NCI-H2171 treated with DMSO at 0.1 percent for 48 hours (cell line): Measurements from ENCODE around the gene GABRG3.
"Not testable (repeated sequence)": the region's sequence is repeated elsewhere in the genome, so short reads cannot be mapped to it uniquely, and the experiment has no call there.

Experiments used
- DNase-seq: peaks from one replicate; lab custom pipeline; 2025; lab: John Stamatoyannopoulos, UW

Gene GABRG3

DNA sequence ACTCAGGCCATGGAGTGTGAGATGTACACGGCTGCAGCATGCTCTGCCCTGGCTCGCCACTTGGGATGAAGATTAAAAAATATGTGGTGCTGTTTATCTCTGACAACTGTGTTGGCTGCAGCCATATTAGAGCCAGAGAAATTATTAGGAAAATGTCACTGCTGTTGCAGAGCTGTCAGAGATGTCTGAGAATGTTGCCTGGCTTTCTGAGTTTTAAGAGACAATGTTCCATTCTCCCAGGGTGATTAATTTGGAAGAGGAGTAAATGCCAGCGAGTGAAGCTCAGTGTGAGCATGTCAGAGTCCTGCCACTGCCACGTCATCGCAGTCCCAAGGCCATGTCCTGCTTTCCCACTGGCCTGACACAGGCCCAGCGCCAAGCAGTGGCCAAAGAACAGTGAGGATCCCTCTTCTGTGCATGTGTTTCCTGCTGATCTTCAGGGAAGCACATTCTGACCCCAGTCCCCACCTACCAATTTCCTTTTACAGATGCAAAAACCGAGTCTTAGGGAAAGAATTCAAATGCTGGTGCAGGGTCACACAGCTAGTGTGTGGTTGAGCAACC, 370.9 kb downstream of the GABRG3 start:
- no peak for DNase-seq

DNA sequence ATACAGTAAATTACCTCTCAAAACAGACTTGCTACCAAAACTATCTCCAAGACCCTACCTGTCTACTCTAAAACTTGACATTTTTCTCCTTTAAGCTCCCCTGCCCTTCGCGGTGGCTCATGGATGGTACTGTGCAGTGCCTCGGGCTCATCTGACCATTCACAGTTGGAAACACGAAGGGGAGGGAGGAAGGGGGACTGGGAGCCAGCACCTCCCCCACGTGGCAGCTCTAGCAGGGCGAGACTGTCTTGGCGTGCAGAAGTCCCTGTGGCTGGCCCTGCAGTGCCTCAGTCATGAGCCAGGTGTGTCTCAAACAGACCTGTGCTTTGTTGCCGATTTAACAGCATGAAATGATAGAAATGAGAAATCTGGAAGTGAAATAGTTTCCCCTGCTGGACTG, 372.0 kb downstream of the GABRG3 start:
- DNase-seq, result no peak

DNA sequence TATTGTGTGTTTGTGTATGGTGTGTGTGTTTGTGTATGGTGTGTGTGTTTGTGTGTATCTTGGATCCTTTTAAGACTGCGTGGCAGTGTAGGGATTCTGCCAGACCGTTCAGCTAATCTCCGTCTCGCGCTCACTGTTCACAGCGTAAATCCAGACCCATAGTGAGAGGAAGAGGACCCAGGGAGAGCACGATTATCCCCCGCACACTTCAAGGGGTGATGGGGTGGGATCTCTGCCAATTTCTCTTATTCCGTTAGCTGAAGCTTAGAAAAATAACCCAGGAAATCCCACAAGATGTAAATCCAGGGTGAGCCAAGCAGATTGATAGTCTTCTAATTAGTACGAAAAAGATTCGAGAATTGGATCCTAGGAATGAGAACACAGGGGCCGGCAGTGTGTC, 381.2 kb downstream of the GABRG3 start:
- no peak for DNase-seq

DNA sequence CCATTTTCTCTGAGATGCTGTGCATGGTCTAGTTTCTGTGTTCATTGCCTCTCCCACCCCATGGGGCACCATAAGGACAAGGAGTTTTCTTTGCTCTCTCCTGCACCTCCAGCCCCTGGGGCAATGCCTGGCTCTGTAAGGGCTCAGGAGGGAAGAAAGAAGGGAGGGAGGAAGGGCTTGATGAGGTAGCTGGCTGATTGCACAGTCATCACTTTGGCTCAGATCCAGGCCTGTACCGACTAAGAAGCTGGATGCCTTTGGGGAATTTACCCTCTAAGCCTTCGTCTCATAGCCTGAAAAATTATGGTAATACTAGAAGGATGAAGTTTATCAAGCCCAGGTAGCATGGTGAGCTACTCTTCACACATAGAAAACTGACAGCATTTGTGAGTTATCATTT, 382.9 kb downstream of the GABRG3 start:
- peak; percentile 79 for DNase-seq

DNA sequence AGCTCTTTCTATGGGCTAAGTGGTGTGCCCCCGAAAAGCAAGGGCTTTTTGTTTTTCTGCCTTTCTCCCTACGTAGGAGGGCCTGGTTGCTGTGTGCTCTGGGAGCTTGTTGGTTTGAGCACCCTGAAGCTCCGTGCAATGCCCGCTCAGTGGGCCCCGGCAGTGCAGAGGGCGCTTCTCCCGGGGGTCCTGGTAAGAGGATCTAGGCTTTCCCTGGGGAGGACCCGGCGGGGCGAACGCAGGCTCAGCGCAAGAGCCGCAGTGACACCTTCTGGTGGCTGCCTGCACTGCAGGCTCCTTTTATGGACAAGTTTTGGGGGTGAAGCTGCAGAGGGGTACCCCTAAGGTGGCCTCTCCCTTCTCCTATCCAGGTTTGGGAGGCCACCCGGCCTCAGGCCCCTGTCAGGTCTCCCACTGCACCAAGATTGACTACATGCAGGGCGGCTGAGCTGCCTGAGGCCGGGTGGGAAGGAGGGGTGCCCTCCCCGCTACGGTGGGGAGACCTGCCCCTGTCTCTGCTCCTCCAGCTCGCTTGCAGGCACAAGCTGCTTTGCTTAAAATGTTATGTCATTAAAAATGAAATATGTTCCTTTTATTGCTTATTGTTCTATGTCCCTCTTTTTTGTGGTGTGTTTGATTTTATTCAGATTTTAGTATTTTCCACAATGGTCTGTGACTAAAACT, 387.9 kb downstream of the GABRG3 start:
- DNase-seq, result no peak

DNA sequence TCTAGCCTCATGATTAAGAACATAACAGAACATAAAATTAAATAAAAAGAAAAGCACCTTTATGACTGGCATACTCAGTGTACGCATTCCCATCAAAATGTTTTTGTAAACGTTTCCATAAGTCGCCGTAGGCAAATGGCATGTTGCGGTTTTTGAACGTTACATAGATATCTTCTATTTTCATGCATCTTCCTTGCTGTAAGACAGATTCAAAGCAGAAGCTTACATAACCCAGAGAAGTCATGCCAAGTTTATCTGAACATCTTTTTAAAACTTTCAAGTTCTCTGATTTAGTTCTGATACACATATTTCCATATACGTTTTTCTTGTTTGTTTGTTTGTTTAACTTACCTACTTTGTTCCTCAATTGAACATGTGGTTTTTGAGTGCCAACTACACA, 388.6 kb downstream of the GABRG3 start:
- DNase-seq, result no peak

DNA sequence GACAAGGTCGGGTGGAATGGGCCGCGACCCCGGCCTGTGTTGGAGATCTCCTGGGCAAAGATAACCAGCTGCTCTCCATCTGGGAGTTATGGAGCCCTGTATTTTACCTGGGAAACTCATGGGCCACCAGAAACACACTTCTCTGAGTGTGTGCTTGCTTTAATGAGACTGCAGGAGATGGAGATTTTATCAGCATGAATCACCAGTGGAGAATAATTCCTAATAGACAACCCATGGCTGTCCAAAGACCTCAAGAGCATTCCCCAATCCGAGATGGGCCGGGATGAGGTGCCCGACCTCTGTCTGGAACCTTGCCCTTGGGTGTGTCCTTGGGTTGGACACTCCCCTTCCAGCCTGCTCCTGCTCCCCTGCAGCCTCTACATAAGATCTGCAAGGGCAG, 389.3 kb downstream of the GABRG3 start:
- no peak for DNase-seq

DNA sequence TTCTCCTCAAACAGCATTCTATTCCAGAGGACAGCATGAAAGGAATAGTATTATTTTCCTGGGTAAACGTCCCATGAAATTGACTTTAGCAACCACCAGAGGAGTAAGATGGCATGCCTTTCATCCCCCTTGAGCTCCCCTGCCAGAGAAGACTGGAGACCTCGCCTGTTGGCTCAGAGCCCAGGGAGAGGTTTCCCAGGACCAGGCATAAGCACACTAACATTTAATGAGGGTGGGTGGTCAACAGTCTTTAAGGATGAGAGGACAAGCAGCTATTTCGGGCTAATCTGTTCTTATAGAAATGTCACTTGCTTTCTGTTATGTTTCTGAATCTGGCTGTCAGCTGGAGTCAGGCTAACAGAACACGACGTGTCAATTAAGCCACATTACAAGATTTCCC, 390.5 kb downstream of the GABRG3 start:
- no peak for DNase-seq

DNA sequence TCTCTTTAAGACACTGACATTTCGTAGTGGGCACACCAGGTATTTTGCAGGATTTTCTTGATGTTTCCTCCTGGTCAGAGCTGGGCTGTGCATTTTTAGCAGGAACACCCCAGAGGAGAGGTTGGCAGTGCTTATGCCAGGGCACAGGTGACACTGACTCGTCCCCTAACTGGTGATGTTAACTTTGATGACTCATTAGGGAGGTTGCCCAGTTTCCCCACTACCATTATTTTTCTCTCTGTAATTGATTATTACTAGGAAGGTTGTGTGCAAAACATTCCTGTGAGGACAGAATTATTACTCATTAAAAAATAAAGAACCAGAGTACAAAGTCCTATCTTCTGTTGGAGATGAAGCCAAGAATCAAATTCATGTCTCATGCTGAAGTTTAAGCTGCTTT, 394.5 kb downstream of the GABRG3 start:
- no peak for DNase-seq

DNA sequence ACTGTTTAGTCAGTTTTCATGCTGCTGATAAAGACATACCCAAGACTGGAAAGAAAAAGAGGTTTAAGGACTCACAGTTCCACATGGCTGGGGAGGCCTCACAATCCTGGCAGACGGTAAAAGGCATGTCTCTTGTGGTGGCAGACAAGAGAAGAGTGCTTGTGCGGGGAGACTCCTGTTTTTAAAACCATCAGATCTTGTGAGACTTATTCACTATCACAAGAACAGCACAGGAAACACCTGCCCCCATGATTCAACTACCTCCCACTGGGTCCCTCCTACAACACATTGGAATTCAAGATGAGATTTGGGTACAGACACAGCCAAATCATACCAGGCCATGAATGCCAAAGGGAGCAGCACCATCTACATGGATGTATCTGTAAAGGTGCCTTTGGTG, 406.4 kb downstream of the GABRG3 start:
- not testable (repeated sequence) for DNase-seq

DNA sequence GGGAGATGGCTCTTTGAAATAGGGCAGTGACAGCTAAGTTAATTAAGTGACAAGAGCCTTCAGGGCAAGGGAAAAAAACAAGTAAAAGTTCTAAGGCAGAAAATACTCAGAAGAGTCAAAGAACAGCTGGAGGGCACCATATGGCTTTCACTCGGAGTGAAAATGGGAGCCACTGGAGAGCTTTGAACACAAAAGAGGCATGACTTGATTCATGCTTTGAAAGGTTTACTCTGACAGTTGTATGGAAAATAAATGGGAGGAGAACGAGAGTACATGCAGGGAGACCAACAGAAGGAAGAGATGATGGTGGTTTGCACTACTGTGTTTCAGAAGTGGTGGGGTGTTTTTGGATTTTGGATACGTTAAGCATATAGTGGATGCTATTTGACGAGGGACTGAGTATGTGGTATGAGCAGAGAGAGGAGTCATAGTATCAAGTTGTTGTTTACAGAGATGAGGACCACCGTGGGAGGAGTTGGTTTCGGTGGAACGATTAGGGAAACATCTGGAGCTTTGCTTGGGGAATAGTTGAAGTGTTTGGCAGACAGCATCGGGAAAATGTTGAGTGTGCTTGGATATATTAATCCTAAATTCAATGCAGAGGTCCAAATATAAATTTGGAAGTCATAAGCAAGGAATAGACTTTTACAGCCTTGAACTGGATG, 411.5 kb downstream of the GABRG3 start:
- DNase-seq, result peak; percentile 89

DNA sequence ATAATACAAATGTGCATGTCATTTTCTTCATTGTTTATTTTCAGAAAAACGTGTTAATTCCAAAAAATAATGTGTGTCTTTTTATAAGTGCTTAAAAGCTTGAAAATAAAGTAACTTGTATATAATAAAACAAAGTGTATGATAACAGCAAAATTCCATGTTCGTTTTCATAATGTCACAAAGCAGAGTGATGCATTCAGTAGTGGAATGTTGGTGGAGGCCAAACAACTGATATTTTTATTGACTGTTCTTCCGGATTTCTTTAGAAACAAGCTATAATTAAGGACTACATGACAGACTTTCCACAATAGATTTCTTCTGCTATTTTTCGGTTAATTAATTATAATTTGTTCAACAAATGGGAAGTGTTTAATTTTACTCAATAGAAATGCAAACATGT, 412.7 kb downstream of the GABRG3 start:
- DNase-seq, result no peak

DNA sequence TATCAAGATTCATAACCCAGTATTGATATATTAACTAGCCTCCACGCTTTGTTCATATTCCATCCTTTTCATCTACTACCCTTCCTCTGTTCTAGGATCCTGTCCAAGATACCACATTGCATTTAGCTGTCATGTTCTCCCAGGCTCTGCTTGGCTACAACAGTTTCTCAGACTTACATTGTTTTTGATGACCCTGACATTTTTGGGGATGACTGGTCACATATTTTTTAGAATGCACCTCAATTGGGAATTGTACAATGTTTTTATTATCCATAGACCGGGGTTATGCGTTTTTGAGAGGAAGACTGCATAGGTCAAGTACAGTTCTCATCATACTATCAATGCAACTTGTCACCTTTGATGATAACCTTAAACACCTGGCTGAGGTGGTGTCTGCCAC, 421.2 kb downstream of the GABRG3 start:
- DNase-seq, result no peak

DNA sequence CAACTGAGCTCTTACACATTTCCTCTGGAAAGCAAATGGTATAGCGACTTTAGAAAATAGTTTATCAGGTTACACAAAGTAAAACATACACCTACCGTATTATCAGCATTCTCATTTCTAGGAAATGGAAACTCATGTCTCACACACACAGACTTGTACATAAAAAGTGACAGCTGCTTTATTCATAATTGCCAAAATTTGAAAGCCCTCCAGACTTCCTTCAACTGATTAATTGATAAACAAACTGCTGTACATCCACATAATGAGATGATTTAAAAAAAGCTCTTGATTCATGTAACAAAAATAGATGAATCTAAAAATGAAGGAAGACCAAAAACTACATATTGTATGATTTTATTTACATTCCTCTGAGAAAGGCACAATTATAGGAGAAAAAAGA, 425.5 kb downstream of the GABRG3 start:
- peak; percentile 58 for DNase-seq

DNA sequence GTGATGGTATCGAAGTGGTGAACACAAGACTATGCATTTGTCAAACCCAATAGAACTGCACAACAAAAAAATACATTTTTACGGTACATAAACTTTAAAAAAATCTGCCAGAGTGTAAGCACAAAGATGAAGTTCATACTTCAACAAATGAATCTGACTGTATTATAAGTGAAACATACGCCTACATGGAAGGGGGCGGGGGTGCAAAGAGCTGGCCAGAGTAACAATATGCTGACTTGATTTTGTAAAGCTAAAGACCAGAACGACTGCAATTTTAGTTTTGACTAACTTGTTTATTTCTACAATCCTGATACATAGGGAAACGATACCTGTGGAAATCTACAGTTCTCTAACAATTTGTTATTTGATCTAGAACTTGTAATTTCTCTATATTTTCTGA, 426.0 kb downstream of the GABRG3 start:
- no peak for DNase-seq

DNA sequence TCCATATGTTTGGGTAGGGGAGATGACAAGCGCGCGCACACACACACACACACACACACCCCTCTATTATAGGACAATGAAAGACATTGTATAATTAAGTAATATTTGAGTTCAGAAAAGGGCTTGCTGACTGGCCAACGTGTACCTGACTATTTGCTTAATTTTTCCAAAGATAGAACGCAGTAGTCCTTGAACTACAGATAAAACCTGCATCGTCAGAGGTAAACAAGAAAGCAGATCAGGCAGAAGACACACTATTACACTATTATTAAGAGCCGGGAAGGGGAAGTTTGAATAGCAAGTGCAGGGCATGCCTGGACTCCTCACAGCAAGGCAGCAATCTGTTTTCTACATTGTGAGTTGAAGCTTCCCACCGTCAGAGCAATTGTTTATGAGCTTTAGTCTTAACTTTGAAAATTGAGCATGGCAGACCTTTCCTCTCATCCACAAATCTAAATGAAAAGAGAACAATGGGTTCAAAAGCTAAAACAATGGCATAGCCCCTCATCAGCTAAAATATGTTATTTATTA, 427.7 kb downstream of the GABRG3 start:
- DNase-seq, result peak; percentile 83

DNA sequence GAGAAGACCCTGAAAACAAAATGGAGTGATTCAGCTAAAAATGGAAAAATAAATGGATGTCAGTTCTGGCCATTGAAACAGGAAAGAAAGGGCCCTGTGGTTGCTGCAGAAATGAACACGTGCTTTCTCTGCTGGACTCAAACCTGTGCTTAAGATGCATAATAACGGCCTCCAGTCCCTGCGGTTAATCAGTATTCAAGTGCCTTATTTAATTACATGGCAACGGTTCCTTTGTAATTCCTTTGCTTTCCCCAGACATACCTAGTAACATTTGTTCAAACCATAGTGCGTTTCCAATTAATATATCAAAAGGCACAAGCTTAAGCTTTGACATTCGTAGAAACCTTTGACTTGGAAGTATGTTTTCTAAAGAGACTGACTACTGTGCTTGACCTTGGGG, 428.3 kb downstream of the GABRG3 start:
- peak; percentile 56 for DNase-seq

DNA sequence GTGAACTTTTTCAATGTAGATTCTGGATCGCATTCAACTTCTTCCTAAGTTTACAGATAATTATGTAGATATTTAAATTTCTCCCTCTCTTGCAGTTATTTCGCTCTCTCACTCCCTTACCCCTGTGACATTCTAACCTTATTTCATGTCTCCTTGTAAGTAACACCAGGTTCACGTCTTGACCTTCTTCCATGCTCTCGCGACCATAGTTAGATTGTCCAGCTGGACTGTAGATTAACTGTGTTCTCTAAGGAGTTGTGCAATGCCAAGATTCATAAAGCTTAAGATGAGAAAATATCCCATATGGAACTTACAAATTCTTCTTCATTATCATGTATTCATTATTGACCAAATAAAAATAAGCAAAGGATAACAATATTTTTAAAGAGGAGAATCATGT, 430.5 kb downstream of the GABRG3 start:
- DNase-seq, result no peak

DNA sequence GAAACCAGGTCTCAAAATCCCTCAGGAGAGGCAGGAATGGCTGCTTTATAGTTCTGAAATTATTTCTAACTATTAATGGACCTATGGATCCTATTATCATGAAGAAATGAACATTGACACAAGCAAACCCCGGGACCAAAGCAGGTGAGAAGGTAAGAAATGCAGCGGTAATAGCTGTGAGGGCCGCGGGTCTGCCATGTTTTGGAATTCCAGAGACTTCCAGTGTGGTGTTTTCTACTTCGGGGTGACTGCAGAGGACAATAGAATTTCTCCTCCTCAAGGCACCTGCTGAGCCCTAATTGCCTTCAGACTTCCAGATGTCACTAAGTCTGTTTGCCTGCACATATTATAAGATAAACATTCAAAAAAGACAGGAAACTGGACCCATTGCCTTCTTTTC, 437.4 kb downstream of the GABRG3 start:
- DNase-seq, result peak; percentile 42

DNA sequence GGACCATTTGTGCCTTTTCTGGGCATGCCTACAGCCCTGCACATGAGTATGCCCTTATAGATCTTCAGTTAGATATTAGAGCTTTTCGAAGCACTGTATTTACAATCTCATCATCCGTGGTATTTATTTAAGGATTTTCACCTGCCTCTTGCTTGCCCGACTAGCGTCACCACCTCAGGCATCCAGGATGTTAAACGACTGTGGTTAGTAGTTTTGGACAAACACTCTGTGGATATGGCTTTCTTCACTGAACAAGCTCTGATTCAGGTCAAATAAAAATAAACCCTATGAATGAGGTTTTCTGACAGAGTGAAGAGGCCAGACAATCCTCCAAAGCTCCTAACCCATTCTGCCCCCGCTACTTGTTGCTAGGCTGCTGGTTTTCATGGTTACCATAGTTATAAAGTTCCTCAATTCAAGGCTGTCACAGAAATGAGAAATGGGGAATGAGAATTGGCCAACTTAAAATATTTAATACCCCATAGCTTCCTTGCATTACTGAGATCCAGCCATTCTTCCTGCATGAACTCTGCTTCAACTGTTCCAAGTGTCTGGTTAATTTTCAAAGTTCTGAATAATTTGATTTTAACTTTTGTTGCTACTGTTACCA, 440.1 kb downstream of the GABRG3 start:
- no peak for DNase-seq

DNA sequence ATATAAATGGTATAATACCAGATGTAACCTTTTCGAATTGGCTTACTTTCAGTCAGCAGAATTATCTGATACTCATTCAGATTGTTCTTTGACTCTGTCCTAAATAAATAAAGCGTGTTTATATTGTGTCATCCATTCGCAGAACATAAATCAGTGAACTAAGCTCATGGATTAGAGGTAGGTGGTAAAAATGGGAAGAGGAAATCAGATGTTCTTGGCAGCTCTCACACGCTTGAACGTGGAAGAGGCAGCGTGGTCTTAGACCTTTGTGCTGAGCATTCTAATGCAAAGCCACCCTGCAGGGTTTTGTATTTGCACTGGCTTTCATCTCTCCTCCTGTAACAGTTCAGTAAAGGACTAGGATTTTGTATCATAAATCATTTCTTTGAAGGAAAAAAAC, 441.4 kb downstream of the GABRG3 start:
- no peak for DNase-seq

DNA sequence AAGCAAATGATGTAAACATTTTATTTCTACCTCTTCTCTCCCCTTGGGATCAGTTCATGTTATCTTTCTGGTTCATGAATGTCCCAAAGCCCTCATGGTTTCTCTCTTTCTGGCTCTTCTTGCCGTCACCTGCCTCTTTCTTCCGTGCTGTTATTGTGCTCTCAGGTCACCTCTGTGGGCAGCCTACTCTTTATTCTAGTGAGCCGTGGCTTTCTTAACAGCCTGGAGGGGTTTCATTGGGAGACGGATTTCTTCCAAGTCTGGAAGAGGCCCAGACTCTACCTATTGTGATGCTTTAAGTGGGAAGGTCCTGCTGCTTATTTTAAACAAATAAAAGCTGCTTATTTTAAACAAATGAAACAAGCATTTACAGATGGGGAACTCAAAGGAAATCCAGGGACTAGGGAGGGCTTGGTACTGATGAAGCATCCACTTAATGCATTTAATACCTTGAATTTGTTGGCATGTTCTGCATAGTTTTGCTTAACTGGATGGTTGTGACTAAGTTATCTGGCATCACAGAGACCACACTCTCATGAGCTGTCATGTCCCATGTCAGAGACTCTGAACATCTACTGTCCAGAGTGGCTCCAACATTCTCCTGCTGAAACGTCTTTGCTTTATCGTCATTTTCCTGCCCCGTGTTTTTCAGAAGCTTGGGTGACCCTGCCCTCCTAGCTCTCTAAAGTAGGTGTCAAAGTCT, 443.3 kb downstream of the GABRG3 start:
- no peak for DNase-seq
